GM18505 (cell line): ENCODE measurements around the gene MGRN1.

Source experiments
- ATAC-seq: cut with Tn5 transposase; IDR thresholded peaks from one replicate; pipeline ENCODE4 v1.9.1; 2021; ENCODE audit not compliant: unreplicated experiment
- POLR2A ChIP-seq: IDR thresholded peaks from 4 replicates; pipeline ENCODE4 v1.6.1; 2011; ENCODE audit warnings: borderline replicate concordance; ENCODE audit not compliant: insufficient read depth, insufficient read length; ENCODE audit errors: extremely low read depth

The MGRN1 gene

GRCh38 chr16:4682616-4683254, 58.1 kb downstream of the MGRN1 start:
- ATAC-seq, result no peak
- TF ChIP-seq POLR2A, result no peak

- ATAC-seq, result no peak
- TF ChIP-seq POLR2A, result no peak
Observed at GRCh38 chr16:4683255-4684057, 58.8 kb downstream of the MGRN1 start.

DNA sequence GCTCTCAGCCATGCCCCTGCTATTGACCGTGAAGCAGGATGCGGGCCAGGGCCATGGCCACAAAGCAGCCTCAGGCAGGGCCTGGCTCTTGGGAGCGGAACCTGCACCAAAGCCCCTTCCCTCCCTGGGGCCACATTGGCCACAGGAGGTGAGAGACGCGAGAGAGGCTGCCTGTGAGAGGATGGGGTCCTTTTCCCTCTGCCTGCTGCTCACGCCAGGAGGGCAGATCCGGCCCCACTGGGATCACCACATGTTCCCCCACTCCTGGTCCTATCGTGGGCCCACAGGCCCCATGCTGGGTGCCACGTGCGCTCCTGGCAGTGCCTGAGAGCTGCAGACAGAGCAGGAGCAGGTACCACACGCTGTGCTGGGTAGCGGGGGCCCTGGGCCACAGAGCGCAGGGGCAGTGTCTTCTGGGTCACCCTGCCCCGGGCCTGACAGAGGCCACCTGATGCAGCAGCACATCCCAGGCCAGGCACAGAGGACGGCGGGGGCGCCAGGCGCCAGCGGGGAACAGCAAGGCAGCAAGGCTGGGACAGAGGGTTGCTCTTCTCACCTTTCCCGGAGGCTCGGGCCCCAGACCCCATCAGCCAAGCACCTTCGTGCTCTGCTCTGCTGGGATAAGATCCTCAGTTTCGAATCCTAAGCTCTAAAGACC, 59.6 kb downstream of the MGRN1 start:
- ATAC-seq, result no peak
- no peak for TF ChIP-seq POLR2A

GRCh38 chr16:4684763-4685162, 60.1 kb downstream of the MGRN1 start:
- TF ChIP-seq POLR2A, result no peak
- no peak for ATAC-seq

DNA sequence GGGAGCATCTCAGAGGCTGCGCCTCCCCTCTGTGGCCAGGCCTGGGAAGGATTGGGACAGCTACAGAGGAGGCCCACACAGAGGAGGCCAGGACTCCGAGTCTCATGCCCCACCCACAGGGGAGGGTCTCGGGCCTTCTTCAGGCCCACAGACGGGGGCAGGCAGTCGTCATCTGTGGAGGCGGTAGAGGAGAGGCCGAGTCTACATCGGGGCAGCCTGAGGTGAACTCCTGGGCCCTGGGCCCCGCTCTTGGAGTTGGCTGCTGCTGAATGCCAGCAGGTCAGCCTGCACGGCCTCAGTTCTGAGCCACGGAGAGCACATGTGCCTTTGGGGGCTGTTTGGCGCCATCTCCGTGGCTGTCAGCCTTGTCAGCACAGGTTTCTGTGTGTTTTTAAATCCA, 60.7 kb downstream of the MGRN1 start:
- no peak for TF ChIP-seq POLR2A
- ATAC-seq, result no peak

DNA sequence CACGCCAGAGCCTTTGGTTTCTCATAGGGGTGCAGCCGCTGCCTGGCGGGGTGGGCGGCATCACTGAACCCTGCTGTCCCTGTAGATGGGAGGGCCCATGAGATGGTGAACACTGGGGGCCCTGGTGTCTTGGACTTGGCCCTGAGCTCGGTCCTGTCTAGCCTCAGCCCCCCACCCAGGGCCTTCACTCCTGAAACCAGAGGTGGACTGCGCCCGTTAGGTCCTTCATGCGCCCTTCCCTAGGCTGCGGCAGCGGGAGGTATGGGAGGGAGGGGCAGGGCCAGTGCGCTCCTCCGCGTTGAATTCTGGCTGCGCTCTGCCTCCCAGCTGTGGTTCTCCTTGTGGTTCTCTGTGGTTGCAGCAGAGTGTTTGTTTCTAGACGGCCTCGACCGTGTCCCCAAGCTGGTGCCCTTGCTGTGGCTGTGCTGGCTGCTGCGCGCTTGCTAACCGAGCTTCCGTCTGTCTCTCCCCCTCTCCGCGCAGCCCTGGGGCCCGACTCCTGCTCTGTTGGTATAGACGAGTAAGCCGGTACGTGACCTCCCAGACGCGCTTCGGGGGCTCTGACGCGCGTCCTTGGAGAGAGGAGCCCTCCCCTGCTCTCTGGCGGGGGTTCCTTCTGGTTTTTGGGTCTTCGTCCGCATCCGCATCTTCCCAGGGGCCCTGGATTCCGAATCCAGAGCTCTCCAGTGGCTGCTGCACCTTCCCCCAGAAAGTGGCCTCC, 61.3 kb downstream of the MGRN1 start:
- ATAC-seq, result no peak
- no peak for TF ChIP-seq POLR2A

DNA sequence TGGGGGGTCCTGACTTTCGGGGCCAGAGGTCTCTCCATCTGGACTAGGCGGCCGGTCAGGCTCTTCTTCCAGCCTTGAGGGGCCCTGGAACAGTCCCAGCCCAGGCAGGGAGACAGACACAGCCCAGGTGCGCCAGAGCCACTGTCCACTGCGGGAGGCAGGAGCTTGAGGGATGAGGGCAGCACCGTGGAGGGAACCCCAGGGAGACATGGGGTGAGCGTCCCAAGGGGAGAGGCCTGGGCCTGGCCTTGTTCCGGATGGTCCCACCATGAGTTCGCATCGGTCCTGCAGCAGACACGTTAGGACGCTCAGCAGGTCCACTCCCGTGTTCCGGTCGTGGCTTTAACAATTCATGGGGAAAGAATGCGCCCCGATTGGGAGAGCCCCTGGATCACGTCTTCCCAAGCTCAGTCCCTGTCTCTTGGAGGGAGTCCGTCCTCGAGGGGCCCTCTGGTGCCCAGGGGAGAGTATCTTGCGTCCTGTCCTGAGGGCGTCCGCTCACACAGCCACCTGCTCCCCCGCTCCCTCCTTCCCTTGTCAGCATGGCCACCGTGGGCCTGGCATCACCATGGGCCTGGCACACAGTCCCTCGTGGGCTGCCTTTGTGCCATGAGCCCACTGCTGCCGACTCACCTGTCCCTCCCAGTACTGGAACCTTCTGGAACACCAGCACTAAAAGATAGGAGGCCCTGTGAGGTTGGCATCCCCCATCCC, 62.0 kb downstream of the MGRN1 start:
- ATAC-seq, result no peak
- TF ChIP-seq POLR2A, result peak; percentile 15

GRCh38 chr16:4687416-4687815, 62.8 kb downstream of the MGRN1 start:
- no peak for ATAC-seq
- TF ChIP-seq POLR2A, result no peak

DNA sequence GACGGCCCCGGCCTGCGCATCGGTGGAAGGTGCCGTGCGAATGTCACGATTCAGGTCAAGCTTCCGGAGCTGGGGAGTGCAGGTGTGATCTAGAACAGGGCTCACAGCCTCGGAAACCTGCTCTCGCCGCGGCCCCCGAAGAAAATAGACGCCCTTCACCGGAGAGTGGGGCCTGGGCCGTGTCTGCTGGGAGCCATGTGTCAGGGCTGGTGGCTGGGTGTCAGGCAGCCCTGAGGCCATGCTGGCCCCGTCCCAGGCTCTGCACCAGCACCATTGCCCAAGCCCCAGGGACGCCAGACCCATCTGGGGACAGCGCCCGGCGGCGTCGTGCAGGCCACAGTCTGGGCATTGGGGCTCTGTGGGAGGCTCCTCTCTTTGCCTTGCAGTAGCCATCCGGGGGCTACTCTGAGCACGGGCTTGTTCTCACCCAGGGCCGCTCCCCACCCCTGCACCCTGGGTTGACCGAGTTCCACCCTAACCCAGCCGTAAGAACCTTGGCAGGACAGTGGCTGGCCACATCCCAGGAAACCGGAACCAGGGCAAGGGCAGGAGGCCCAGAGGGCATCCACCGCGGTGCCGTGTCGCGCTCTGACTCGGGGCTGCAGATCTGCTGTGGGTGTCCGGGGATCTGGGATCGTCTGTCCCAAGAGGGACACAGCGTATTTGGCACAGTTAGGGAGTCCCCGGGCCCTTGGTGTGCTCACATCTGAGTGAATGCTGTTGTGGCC, 63.5 kb downstream of the MGRN1 start:
- no peak for ATAC-seq
- TF ChIP-seq POLR2A, result no peak

DNA sequence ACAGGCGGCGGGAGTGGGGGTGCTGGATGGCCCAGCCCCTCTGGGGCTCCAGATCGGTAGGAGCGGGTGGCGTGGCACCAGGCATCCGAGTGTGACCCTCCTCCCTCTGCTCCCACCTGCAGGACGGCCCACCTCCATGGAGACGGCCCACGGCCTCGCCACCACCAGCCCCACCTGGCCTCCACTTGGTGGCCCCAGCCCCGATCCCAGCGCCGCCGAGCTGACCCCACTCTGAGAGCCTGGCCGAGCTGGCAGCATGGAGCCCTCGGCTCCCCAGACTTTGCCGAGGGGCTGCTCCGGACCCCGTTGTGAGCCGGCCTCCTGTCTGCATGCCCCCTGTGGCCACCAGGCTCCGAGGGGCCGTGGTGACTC, 64.0 kb downstream of the MGRN1 start:
- ATAC-seq, result no peak

GRCh38 chr16:4689091-4689671, 64.6 kb downstream of the MGRN1 start:
- TF ChIP-seq POLR2A, result no peak
- no peak for ATAC-seq

More for the DNA sequence above, 64.0 kb downstream of the MGRN1 start:
- no peak for TF ChIP-seq POLR2A

- TF ChIP-seq POLR2A, result no peak
- ATAC-seq, result no peak
Observed at GRCh38 chr16:4689864-4690704, 65.5 kb downstream of the MGRN1 start.
